ENCODE results near the gene LIN37.

DNA sequence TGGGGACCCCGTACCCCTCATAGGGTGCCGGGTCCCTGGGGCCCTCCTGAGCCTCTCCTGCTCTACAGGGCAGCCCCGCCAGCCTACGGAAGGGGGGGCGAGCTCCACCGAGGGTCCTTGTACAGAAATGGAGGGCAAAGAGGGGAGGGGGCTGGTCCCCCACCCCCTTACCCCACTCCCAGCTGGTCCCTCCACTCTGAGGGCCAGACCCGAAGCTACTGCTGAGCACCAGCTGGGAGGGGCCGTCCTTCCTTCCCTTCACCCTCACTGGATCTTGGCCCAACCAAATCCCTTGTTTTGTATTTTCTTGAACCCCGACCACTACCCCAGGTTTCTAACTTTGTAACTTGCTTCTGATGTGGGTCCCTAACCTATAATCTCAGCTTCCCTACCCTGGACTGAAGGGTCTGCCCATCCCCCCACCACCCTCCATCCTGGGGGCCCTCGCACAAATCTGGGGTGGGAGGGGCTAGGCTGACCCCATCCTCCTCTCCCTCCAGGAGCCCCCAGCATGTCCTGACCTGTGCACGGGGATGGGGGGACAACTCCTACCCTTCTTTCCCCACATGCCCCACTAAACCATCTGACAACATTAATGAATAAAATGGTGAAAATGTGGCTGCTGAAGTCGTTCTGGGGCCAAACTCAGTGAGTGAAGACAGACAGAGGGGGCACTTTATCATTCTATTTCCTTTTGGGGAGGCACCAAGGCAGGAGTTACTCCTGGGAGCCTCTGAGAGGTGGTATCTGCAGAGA is 40.0 kb downstream of the LIN37 start:
- TF ChIP-seq CTCF (IDR thresholded peaks at IDR 0.05) (no peak), POLR2A (IDR thresholded peaks at IDR 0.05) (no peak)

Measured in right lobe of liver (tissue), 4 donors.